HL-60 (cell line): ENCODE measurements around the gene KRTAP4-7.
A peak's percentile ranks its signal among the peaks of the same experiment; 100 is the strongest.
"Not testable (repeated sequence)": the region's sequence is repeated elsewhere in the genome, so short reads cannot be mapped to it uniquely, and the experiment has no call there.

Experiments
- DNase-seq, 2 experiments: peaks; one replicate each; pipeline ENCODE4 v3.0.0-alpha.2; 2010 to 2020; ENCODE audit warnings: low read depth in 1 of 2, low spot score in 1 of 2
- H3K27ac ChIP-seq: fragments of 250-450 bp; sonication (Bioruptor Pico); replicated peaks from 2 replicates; pipeline ENCODE4 v1.5.1; 2020; ENCODE audit warnings: mild to moderate bottlenecking, moderate library complexity
- H3K27me3 ChIP-seq: fragments of 250-450 bp; sonication (Bioruptor Pico); 2 replicates; pipeline ENCODE4 v1.5.1; 2021; ENCODE audit warnings: mild to moderate bottlenecking, moderate library complexity; ENCODE audit not compliant: insufficient read depth, poor library complexity, severe bottlenecking
- H3K4me3 ChIP-seq: replicated peaks from 2 replicates; pipeline ENCODE4 v1.5.1; 2011; ENCODE audit warnings: mild to moderate bottlenecking, control low read depth, low read length; ENCODE audit not compliant: insufficient read depth
- GABPA ChIP-seq: IDR thresholded peaks from 2 replicates; pipeline ENCODE4 v1.6.1; 2012; ENCODE audit warnings: low read depth
- POLR2AphosphoS5 ChIP-seq: IDR thresholded peaks from 2 replicates; pipeline ENCODE4 v1.6.1; 2012; ENCODE audit warnings: low read depth
- REST ChIP-seq: IDR thresholded peaks from 2 replicates; pipeline ENCODE4 v1.6.1; 2012; ENCODE audit warnings: low read depth; ENCODE audit not compliant: insufficient replicate concordance
- SPI1 ChIP-seq: IDR thresholded peaks from 2 replicates; pipeline ENCODE4 v1.6.1; 2012; ENCODE audit warnings: low read depth, mild to moderate bottlenecking, borderline replicate concordance
- TF ChIP-seq, protein P1 (sequence below): IDR thresholded peaks from one replicate; pipeline ENCODE4 v1.5.1; 2011; ENCODE audit warnings: low read length, control low read depth, inconsistent platforms; ENCODE audit not compliant: insufficient read depth

Gene KRTAP4-7

GRCh38 chr17:41082626-41083025 lies 1.3 kb upstream of the KRTAP4-7 start:
- no peaks in the 10 kb centered on the region for H3K27me3 ChIP-seq
- no peak for DNase-seq
- TF ChIP-seq POLR2AphosphoS5 (no peak), SPI1 (no peak), GABPA (no peak), REST (no peak)
- TF ChIP-seq, protein P1, sequence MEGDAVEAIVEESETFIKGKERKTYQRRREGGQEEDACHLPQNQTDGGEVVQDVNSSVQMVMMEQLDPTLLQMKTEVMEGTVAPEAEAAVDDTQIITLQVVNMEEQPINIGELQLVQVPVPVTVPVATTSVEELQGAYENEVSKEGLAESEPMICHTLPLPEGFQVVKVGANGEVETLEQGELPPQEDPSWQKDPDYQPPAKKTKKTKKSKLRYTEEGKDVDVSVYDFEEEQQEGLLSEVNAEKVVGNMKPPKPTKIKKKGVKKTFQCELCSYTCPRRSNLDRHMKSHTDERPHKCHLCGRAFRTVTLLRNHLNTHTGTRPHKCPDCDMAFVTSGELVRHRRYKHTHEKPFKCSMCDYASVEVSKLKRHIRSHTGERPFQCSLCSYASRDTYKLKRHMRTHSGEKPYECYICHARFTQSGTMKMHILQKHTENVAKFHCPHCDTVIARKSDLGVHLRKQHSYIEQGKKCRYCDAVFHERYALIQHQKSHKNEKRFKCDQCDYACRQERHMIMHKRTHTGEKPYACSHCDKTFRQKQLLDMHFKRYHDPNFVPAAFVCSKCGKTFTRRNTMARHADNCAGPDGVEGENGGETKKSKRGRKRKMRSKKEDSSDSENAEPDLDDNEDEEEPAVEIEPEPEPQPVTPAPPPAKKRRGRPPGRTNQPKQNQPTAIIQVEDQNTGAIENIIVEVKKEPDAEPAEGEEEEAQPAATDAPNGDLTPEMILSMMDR = no peak
- no peak overlapping the region for H3K4me3 ChIP-seq
- H3K27ac ChIP-seq = no peak overlapping the region

DNA sequence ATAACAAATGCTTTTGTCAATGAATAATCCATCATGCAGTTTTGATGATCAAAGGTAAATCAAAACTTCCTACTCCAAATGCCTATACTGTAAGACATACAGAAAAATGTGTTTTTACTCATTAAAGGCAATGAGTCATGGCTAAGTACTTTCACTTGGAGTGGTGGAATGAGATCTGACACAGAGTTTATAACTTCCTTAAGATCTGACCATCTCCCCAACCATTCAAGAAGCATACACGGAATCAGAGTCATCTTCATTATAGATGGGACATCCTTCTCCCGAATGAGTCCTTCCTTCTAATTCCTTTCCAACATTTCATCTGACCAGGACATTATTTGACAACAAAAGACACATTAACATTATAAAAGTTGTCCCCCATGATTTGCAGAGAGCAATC lies 523 bp upstream of the KRTAP4-7 start:
- not testable (repeated sequence) for H3K4me3 ChIP-seq, H3K27me3 ChIP-seq, H3K27ac ChIP-seq, DNase-seq

DNA sequence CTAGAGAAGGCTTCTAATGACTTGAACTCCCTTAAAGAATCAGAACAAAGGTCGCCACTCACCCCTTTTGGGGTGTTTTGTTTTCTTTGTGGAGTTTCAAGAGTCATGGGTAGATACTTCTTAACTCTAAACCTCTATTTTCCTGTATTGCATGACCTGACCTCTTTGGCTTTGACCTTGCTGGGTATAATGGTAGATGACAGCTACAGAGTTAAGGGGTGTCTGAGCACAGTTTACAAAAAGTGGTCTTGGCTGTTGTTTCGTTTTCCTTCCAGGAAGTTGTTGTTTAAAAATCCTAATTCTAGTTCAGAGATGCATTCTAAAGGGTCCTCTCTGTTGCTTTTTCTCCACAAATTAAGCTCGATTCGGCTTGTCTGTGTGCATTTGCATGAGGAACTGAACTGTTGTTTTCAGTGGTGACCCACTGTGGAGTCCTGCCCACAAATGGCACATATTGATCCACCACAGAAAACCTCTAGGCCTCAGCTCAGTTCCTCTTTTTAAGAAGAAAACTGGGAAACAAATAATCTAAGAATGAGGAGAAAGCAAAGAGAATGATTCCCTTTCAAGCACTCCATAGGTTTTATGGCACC lies 4.9 kb downstream of the KRTAP4-7 start:
- DNase-seq = peak in 1 of 2 experiments; percentile 13
- peak; percentile 3; the same call in 1 of the 2 replicates for TF ChIP-seq SPI1
- H3K27ac ChIP-seq, H3K4me3 ChIP-seq, H3K27me3 ChIP-seq: not testable (repeated sequence)

- Histone ChIP-seq H3K4me3 (no peak overlapping the region), H3K27me3 (no peaks in the 10 kb centered on the region), H3K27ac (no peak overlapping the region)
- TF ChIP-seq POLR2AphosphoS5 (no peak), SPI1 (no peak), REST (no peak), GABPA (no peak)
- TF ChIP-seq, protein P1 = no peak
- no peak for DNase-seq
Observed at GRCh38 chr17:41096055-41096454, 12.1 kb downstream of the KRTAP4-7 start.

DNA sequence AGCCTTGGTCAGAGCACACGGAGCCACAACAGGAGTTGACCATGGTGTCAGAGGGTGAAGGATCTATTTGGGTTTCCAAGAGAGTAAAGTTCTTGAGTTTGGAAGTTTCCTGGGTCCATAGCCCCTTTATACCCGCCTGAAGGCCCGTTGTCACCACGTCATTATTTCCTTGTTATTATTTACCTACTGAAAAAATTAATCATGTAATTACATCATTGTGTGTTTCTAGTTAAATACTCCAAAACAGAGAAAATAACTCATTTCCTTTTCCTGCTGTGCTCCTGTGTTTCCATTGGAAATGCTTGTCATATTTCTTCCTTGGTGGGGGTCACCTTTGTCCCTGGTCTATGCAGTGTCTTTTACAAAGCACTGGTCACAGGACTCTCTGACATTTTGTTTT lies 14.1 kb downstream of the KRTAP4-7 start, which contains the start of gene KRTAP4-8:
Gene KRTAP4-8 (minus strand): TSS at position 101 of the 400 bp plus-strand sequence. CDS start 58 bp downstream, at position 43.
- Histone ChIP-seq H3K27me3 (no peaks in the 10 kb centered on the region), H3K27ac (no peak within 1 kb of the TSS), H3K4me3 (no peak within 1 kb of the TSS)
- DNase-seq = no peak
- TF ChIP-seq REST (no peak), POLR2AphosphoS5 (no peak), SPI1 (no peak), GABPA (no peak)
- TF ChIP-seq, protein P1 = no peak
